GM20000 (cell line): Measurements from ENCODE around the gene OTOP3.
"Not testable (repeated sequence)": the region's sequence is repeated elsewhere in the genome, so short reads cannot be mapped to it uniquely, and the experiment has no call there.

Experiments
- DNase-seq: peaks from one replicate; pipeline ENCODE4 v3.0.0; 2012; ENCODE audit warnings: low spot score
- TF ChIP-seq, protein P1 (sequence below): IDR thresholded peaks from 2 replicates; pipeline ENCODE4 v1.5.1; 2012; ENCODE audit warnings: mild to moderate bottlenecking, control low read depth; ENCODE audit errors: extremely low read depth, missing control alignments

Gene OTOP3

DNA sequence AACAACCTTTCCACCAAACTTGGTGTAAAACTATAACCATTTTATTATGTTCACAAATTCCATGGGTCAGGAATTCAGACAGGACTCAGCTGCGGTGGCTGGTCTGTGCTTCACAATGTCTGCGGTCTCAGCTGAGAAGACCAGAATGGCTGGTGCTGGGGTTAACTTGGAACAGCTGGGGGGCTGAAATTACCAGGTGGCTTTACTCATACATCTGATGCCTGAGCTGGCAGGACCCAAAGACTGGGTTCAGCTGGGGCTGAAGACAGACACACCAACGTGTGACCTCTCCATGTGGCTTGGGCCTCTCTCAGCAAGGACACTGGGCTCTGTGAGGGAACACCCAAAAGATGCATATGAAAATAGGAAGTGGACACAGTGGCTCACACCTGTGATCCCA lies 42.5 kb downstream of the OTOP3 start:
- DNase-seq = no peak
- TF ChIP-seq, protein P1, sequence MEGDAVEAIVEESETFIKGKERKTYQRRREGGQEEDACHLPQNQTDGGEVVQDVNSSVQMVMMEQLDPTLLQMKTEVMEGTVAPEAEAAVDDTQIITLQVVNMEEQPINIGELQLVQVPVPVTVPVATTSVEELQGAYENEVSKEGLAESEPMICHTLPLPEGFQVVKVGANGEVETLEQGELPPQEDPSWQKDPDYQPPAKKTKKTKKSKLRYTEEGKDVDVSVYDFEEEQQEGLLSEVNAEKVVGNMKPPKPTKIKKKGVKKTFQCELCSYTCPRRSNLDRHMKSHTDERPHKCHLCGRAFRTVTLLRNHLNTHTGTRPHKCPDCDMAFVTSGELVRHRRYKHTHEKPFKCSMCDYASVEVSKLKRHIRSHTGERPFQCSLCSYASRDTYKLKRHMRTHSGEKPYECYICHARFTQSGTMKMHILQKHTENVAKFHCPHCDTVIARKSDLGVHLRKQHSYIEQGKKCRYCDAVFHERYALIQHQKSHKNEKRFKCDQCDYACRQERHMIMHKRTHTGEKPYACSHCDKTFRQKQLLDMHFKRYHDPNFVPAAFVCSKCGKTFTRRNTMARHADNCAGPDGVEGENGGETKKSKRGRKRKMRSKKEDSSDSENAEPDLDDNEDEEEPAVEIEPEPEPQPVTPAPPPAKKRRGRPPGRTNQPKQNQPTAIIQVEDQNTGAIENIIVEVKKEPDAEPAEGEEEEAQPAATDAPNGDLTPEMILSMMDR = no peak

DNA sequence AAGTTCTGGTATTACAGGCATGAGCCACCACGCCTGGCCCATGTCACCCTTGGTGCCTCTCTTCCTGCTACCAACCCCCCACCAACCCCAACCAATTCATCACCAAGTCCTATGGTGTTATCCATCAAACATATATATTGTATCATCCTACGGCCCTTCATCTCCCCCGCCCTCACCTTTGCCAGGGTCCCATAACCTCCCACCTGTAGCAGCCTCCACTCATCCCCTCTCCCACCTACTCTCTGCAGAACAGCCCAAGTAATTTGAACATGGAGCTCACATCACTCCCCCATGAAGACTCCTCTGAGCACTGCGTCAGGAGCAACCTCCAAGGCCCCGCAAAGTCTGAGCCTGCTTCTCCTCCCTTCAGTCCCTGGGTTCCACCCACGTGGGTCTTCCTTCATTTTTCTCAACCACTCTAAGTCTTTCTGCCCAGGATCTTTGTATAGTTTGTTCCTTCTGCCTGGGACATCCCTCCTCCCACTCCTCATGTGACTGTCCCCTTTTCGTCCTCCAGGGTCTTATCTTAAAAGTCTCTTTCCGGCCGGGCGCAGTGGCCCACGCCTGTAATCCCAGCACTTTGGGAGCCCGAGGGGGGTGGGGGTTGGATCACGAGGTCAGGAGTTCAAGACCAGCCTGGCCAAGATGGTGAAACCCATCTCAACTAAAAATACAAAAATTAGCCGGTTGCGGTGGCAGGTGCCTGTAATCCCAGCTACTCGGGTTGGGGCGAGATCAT lies 43.9 kb downstream of the OTOP3 start:
- TF ChIP-seq, protein P1 = no peak
- DNase-seq = no peak

DNA sequence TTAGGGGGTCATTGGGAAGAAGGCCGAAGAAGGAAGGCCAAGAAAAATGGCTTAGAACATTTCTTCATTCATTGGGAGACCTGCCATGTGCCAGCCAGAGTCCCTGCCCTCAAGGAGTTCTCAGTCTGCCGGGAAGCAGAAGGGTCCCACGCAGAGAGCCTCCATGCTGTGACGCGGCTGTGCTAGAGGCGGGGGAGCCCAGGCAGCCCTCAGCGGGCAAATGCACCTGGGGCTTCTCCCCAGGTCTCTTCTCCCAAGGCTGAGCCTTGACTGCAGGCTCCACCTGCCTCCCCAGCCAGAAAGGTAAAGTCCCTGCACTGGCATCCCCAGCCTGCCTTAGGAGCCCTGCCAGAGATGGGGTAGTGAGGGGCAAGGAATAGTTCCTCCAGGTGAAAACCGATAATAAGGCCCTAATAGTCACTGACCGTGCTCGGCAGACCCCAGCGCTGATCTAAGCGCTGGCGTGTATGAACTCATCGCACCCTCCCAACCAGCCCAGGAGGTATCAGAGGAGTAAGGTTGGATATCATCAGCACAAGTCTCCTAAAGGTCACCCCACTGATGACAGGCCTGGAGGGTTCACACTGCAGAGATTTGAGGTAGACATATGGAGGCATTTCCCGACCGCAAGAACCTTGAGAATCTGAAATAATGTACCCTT lies 45.8 kb downstream of the OTOP3 start:
- TF ChIP-seq, protein P1 = no peak
- no peak for DNase-seq

DNA sequence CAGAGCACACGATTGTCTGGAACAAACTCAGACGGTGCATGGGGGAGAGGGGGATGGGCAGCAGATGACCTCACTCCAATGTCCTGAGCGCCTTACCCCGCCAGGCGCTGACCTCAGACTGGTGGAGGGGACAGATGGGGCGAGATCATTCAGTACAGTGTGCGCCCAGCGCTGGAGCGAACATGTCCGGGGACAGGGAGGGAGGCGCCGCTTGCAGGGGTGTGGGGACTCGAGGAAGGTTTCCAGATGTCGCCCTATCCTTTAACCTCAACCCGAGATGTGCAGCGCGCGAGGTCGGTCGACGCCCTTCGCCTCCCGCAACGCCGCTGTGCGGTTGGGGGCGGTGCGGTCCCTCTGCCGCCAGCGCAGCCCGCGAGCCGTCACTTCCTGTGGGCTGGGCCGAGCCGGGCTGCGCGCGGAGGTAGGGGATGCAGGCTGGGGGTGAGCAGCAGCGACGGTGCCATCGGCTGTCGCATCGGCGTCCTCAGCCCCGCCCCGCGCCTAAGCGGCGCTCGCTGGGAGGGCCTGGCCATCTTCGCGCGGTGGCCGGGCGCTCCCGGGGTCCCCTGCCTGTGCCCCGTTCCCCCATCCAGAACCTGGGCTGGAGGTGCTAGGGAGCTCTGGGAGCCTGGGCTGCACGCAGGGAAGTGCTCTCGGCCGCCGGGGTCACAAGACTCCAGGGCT lies 46.4 kb downstream of the OTOP3 start:
- DNase-seq = peak; percentile 81
- TF ChIP-seq, protein P1 = no peak

DNA sequence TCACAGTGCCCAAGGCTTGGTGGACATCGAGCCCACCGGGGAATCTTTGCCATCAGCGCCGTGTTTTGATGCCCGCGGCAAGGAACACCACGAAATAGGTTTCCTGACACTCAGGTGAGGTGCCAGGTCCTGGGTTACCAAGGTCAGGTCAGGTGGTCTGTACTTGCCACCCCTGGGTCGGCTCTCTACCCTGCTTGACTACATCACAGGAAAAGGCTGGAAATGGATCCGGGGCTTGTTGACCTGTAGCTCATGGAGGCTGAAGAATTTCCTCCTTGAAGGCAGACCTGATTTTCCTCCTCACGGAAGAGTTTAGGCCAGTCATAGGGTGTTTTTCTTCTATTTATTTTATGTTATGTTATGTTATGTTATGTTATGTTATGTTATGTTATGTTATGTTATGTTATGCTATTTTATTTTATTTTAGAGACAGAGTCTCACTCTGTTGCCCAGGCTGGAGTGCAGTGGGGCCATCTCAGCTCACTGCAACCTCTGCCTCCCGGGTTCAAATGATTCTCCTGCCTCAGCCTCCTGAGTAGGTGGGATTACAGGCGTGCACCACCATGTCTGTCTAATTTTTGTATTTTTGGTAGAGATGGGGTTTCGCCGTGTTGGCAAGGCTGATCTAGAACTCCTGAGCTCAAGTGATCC lies 47.1 kb downstream of the OTOP3 start:
- DNase-seq = not testable (repeated sequence)

DNA sequence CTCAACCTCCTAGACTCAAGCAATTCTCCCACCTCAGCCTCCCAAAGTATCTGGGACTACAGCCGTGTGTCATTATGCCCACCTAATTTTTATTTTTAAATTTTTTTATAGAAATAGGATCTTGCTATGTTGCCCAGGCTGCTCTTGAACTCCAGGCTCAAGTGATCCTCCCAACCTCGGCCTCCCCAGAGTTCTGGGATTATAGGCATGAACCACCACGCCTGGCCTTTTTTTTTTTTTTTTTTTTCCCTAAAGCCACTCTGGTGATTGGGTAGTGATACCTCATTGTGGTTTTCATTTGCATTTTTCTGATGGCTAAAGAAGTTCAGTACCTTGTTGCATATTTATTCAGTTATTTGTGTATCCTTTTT lies 50.5 kb downstream of the OTOP3 start:
- TF ChIP-seq, protein P1 = no peak
- no peak for DNase-seq

DNA sequence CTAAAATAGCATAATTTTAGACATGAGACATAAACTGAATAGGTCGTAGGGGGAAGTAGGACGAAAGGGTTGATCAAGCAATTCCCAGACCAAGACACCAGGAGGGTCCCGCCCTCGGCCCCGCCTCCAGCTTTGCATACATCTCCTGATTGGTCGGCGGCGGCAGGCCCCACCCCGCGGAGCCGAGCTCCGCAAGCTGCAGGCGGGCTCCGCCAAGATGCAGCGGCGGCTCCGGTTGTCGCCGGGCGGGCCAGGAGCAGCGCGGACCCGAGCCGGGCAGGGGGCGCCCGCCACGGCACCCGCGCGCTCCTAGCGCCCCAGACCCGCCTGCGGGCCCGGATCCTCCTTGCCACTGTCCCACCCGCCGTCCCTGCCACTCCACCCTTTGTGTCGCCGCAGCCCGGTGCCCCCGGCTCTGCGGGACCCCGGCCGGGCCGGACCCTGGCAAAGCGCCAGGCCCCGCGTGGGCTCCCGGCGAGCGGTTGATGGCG lies 51.8 kb downstream of the OTOP3 start, which contains the start of gene CDR2L:
Gene CDR2L, plus strand, starts transcription at position 215 of the 491 bp plus-strand sequence. CDS start 412 bp downstream, outside the sequence.
- peak; percentile 97 for DNase-seq
- TF ChIP-seq, protein P1 = no peak
